Left ventricle myocardium inferior (tissue), 1 donor: ENCODE results near the gene ADAMTS9. TPM values are rescaled to one million over a fixed set of nuclear protein-coding genes. Genes with fewer than 3 reads are reported as not detected.

Experiments
- DNase-seq: peaks from one replicate; pipeline ENCODE4 v3.0.0-alpha.2; 2020
- H3K27ac ChIP-seq: fragments of 200-600 bp; replicated peaks from 2 replicates; pipeline ENCODE4 v1.8.0; 2021
- H3K27me3 ChIP-seq: fragments of 200-600 bp; 2 replicates; pipeline ENCODE4 v1.8.0; 2021; ENCODE audit warnings: low read depth
- H3K36me3 ChIP-seq: fragments of 200-600 bp; 2 replicates; pipeline ENCODE4 v1.8.0; 2021
- H3K4me1 ChIP-seq: fragments of 200-600 bp; 2 replicates; pipeline ENCODE4 v1.8.0; 2021
- H3K4me3 ChIP-seq: fragments of 200-600 bp; 2 replicates; pipeline ENCODE4 v1.8.0; 2021; ENCODE audit warnings: mild to moderate bottlenecking, moderate library complexity
- H3K9me3 ChIP-seq: fragments of 200-600 bp; replicated peaks from 2 replicates; pipeline ENCODE4 v1.8.0; 2021
- intact Hi-C: fragments of 100-400 bp; cut with micrococcal nuclease; formaldehyde crosslinking; loops from one replicate; pipeline ENCODE4 v1.11.0; 2022
- total RNA-seq: library from RNA; stranded (reverse); fragmentation: NEBNext Ultra II Directional; extraction: Animal tissue kit (Norgen Biotek cat#: 25700); gene quantifications from one replicate; pipeline ENCODE4 v1.2.1, GENCODE V29; 2021
- TF ChIP-seq, protein P1 (sequence below): fragments of 200-600 bp; IDR thresholded peaks from 2 replicates; pipeline ENCODE4 v1.8.0; 2021; ENCODE audit warnings: antibody characterized with exemption, mild to moderate bottlenecking, borderline replicate concordance
- donor health status: DM: no; HTN: yes; CAD: no; lungs with severe emphysema.

ADAMTS9 gene
- total RNA-seq, 1 donor from 2014 or later = 14.7 TPM

- H3K27ac ChIP-seq = no peak overlapping the region
- intact Hi-C loops = no loop called here
Measured at GRCh38 chr3:64502284-64502683, 185.5 kb downstream of the ADAMTS9 start.

GRCh38 chr3:64501298-64501906 lies 186.4 kb downstream of the ADAMTS9 start:
- intact Hi-C loops = no loop called here
- no peaks in the 10 kb centered on the region for H3K36me3 ChIP-seq
- H3K4me3 ChIP-seq = no peak overlapping the region
- no peak for DNase-seq
- H3K9me3 ChIP-seq = no peaks in the 10 kb centered on the region
- H3K27ac ChIP-seq = no peak overlapping the region
- no peaks in the 10 kb centered on the region for H3K4me1 ChIP-seq
- H3K27me3 ChIP-seq = no peaks in the 10 kb centered on the region
- TF ChIP-seq, protein P1, sequence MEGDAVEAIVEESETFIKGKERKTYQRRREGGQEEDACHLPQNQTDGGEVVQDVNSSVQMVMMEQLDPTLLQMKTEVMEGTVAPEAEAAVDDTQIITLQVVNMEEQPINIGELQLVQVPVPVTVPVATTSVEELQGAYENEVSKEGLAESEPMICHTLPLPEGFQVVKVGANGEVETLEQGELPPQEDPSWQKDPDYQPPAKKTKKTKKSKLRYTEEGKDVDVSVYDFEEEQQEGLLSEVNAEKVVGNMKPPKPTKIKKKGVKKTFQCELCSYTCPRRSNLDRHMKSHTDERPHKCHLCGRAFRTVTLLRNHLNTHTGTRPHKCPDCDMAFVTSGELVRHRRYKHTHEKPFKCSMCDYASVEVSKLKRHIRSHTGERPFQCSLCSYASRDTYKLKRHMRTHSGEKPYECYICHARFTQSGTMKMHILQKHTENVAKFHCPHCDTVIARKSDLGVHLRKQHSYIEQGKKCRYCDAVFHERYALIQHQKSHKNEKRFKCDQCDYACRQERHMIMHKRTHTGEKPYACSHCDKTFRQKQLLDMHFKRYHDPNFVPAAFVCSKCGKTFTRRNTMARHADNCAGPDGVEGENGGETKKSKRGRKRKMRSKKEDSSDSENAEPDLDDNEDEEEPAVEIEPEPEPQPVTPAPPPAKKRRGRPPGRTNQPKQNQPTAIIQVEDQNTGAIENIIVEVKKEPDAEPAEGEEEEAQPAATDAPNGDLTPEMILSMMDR = no peak

More at GRCh38 chr3:64502284-64502683, 185.5 kb downstream of the ADAMTS9 start:
- no peaks in the 10 kb centered on the region for H3K4me1 ChIP-seq
- TF ChIP-seq, protein P1 = no peak
- no peaks in the 10 kb centered on the region for H3K9me3 ChIP-seq
- no peaks in the 10 kb centered on the region for H3K27me3 ChIP-seq
- no peak for DNase-seq
- H3K4me3 ChIP-seq = no peak overlapping the region
- H3K36me3 ChIP-seq = no peaks in the 10 kb centered on the region

DNA sequence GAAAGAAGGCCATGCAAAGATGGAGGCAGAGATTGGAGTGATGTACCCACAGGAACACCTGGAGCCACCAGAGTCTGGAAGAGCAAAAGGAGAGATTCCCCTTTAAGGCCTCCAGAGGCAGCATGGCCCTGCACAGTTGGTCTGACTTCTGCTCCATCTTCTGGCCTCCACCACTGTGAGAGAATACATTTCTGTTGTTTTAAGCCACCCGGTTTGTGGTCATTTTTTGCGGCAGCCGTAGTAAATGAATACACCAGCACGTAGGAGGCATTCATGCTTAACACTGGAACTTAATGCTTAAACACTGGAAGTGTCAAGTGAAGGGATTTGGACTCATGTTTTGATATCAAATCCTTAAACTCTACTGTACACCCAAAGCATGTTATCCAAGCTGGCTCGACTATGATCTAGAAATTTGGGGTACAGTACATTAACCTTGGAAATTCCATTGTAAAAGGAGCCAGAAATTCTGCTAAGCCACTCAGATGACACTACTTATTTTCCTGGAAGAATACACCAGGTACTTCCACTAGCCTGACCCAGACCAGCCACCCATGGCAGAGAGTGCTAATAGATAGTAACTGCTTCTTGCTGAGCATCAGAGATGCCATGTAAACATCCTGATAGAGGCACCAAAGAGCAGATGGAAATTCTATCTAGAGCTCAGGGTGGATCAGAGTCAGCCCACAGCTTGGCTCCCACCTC lies 190.9 kb downstream of the ADAMTS9 start:
- no peaks in the 10 kb centered on the region for H3K9me3 ChIP-seq
- H3K36me3 ChIP-seq = no peaks in the 10 kb centered on the region

GRCh38 chr3:64495781-64496334 lies 191.9 kb downstream of the ADAMTS9 start:
- no peaks in the 10 kb centered on the region for H3K9me3 ChIP-seq
- H3K4me1 ChIP-seq = no peaks in the 10 kb centered on the region
- H3K4me3 ChIP-seq = no peak overlapping the region
- TF ChIP-seq, protein P1 = no peak
- no peak overlapping the region for H3K27ac ChIP-seq
- no peak for DNase-seq
- H3K27me3 ChIP-seq = peaks cover 34% of the 10 kb centered on the region
- intact Hi-C loops = no loop called here
- no peaks in the 10 kb centered on the region for H3K36me3 ChIP-seq

More for the DNA sequence above, 190.9 kb downstream of the ADAMTS9 start:
- H3K4me3 ChIP-seq = no peak overlapping the region
- no peaks in the 10 kb centered on the region for H3K4me1 ChIP-seq
- H3K27me3 ChIP-seq = peaks cover 27% of the 10 kb centered on the region
- intact Hi-C loops = no loop called here
- no peak overlapping the region for H3K27ac ChIP-seq
- TF ChIP-seq, protein P1 = no peak
- DNase-seq = no peak

DNA sequence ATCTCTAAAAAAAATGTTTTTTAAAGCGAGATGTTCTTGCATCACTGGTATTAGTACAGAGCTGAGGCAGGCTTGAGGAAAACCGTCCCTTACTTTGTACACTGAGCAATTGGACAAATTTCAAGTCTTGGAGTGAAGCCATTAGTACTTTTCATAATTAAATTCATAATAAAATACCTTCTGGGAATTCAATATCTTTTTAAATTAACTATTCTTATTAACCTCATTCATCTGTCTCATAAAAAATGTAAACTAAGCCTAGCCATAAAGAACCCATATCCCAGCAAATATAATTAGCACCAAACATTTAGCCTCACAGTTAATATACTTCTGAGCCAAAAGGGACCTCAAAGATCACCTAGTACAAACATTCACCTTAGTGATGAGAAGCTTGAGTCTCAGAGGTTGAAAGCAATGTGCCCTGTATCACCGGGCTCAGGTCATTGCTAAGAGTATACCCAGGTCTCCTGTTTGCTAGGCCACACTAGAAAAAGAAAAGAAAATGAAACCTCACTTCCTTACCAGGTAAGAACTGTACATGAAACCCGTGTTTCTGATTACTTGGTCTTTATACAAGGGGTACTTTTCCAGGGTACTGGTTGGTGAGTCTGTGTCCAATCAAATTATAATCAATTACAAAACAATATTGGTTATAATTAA lies 192.5 kb downstream of the ADAMTS9 start:
- H3K27me3 ChIP-seq = peaks cover 40% of the 10 kb centered on the region
- H3K9me3 ChIP-seq = no peaks in the 10 kb centered on the region
- intact Hi-C loops = no loop called here
- DNase-seq = no peak
- no peak overlapping the region for H3K4me3 ChIP-seq
- TF ChIP-seq, protein P1 = no peak
- no peaks in the 10 kb centered on the region for H3K36me3 ChIP-seq
- H3K27ac ChIP-seq = no peak overlapping the region
- no peaks in the 10 kb centered on the region for H3K4me1 ChIP-seq
